Brain microvascular endothelial cell (primary cell): ENCODE results near the gene RPGRIP1.

ENCODE experiments used
- DNase-seq: peaks from one replicate; pipeline ENCODE4 v3.0.0-alpha.2; 2020
- H3K27ac ChIP-seq: fragments of 250-450 bp; sonication (Bioruptor Pico); 2 replicates; pipeline ENCODE4 v1.5.1; 2020; ENCODE audit warnings: mild to moderate bottlenecking, moderate library complexity
- H3K27me3 ChIP-seq: fragments of 250-450 bp; sonication (Bioruptor Pico); replicated peaks from 2 replicates; pipeline ENCODE4 v1.5.1; 2020; ENCODE audit warnings: mild to moderate bottlenecking
- H3K36me3 ChIP-seq: fragments of 250-450 bp; sonication (Bioruptor Pico); replicated peaks from 2 replicates; pipeline ENCODE4 v1.5.1; 2020; ENCODE audit warnings: mild to moderate bottlenecking
- H3K4me3 ChIP-seq: 2 replicates; pipeline ENCODE4 v1.5.1; 2011; ENCODE audit warnings: low read depth, mild to moderate bottlenecking, control low read depth, low read length, moderate library complexity
- CTCF ChIP-seq: IDR thresholded peaks from 2 replicates; pipeline ENCODE4 v1.5.1; 2011; ENCODE audit warnings: low read depth, mild to moderate bottlenecking, moderate library complexity, low read length, control low read depth, inconsistent platforms; ENCODE audit errors: missing control alignments
- in situ Hi-C: cut with HindIII; loops from 2 replicates; pipeline ENCODE4 v1.10.0; 2017; ENCODE audit warnings: low sequenced_read_pairs, low pct_ligation_motif_present

RPGRIP1 gene

GRCh38 chr14:21313512-21313911, 33.6 kb downstream of the RPGRIP1 start:
- Histone ChIP-seq H3K27ac (no peak overlapping the region), H3K4me3 (no peak overlapping the region), H3K36me3 (no peaks in the 10 kb centered on the region), H3K27me3 (no peaks in the 10 kb centered on the region)
- in situ Hi-C loops, result no loop called here
- TF ChIP-seq CTCF, result no peak
- DNase-seq, result no peak

- Histone ChIP-seq H3K36me3 (no peaks in the 10 kb centered on the region), H3K4me3 (no peak overlapping the region), H3K27me3 (no peaks in the 10 kb centered on the region), H3K27ac (no peak overlapping the region)
- DNase-seq, result no peak
- no peak for TF ChIP-seq CTCF
- in situ Hi-C loops, result no loop called here
Measured at GRCh38 chr14:21317398-21317797, 37.5 kb downstream of the RPGRIP1 start.

- in situ Hi-C loops, result no loop called here
- H3K27me3 ChIP-seq, result no peaks in the 10 kb centered on the region
- no peak overlapping the region for H3K4me3 ChIP-seq
- no peak overlapping the region for H3K27ac ChIP-seq
- H3K36me3 ChIP-seq, result no peaks in the 10 kb centered on the region
- DNase-seq, result no peak
- TF ChIP-seq CTCF, result no peak
Measured at GRCh38 chr14:21320913-21321312, 41.0 kb downstream of the RPGRIP1 start.

- no peak for DNase-seq
- H3K27ac ChIP-seq, result no peak overlapping the region
- no peaks in the 10 kb centered on the region for H3K36me3 ChIP-seq
- no peaks in the 10 kb centered on the region for H3K27me3 ChIP-seq
- H3K4me3 ChIP-seq, result no peak overlapping the region
- no peak for TF ChIP-seq CTCF
- in situ Hi-C loops, result no loop called here
Measured at GRCh38 chr14:21322716-21323115, 42.8 kb downstream of the RPGRIP1 start.

- no peak for TF ChIP-seq CTCF
- in situ Hi-C loops, result no loop called here
Measured at GRCh38 chr14:21326972-21327371, 47.1 kb downstream of the RPGRIP1 start.

More at GRCh38 chr14:21326972-21327371, 47.1 kb downstream of the RPGRIP1 start:
- Histone ChIP-seq H3K27me3 (no peaks in the 10 kb centered on the region), H3K27ac (no peak overlapping the region), H3K36me3 (no peaks in the 10 kb centered on the region), H3K4me3 (no peak overlapping the region)
- no peak for DNase-seq
